AG04449 (cell line): ENCODE data around the gene EP300.

Experiments used
- CTCF ChIA-PET: fragments of 350-600 bp; formaldehyde crosslinking; extraction: SDS; loops from one replicate; lab custom pipeline; 2021; ENCODE audit warnings: antibody characterized with exemption; lab: Yijun Ruan, JAX
- POLR2A ChIA-PET: fragments of 400-600, 350-600 bp; formaldehyde crosslinking; extraction: SDS; loops from one replicate; lab custom pipeline; 2020; ENCODE audit warnings: antibody characterized with exemption, inconsistent platforms; lab: Yijun Ruan, JAX
- DNase-seq: peaks from one replicate; pipeline ENCODE4 v3.0.0-alpha.2; 2010; ENCODE audit warnings: low read depth, low spot score
- H3K4me3 ChIP-seq: 2 replicates; pipeline ENCODE4 v1.5.1; 2011; ENCODE audit warnings: low read depth, mild to moderate bottlenecking, control low read depth, low read length
- TF ChIP-seq, protein P1 (sequence below): IDR thresholded peaks from one replicate; pipeline ENCODE4 v1.5.1; 2011; ENCODE audit warnings: mild to moderate bottlenecking, moderate library complexity, low read length, control low read depth, inconsistent platforms; ENCODE audit not compliant: insufficient read depth; ENCODE audit errors: missing control alignments

The EP300 gene

DNA sequence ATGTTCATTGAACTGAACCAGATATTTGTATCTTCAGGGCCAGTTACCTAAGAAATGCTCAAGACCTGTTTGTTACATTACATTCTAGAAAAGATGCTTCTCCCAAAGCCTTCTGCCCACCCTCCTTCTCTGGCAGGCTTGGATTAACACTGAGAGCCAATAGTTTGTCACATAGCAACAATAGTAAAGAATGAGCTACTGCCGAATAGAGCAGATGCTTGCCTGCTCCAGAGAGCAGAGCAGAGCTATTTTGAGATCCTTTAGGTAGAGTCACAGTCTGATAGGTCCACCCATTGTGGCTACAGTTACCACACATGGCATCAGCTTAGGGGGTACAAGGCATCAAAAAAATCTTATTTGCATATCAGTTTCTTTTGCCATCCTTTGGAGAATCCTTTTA, 13.5 kb upstream of the EP300 start:
- ChIA-PET CTCF (no interaction called here), POLR2A (no interaction called here)
- no peak overlapping the region for H3K4me3 ChIP-seq
- TF ChIP-seq, protein P1, sequence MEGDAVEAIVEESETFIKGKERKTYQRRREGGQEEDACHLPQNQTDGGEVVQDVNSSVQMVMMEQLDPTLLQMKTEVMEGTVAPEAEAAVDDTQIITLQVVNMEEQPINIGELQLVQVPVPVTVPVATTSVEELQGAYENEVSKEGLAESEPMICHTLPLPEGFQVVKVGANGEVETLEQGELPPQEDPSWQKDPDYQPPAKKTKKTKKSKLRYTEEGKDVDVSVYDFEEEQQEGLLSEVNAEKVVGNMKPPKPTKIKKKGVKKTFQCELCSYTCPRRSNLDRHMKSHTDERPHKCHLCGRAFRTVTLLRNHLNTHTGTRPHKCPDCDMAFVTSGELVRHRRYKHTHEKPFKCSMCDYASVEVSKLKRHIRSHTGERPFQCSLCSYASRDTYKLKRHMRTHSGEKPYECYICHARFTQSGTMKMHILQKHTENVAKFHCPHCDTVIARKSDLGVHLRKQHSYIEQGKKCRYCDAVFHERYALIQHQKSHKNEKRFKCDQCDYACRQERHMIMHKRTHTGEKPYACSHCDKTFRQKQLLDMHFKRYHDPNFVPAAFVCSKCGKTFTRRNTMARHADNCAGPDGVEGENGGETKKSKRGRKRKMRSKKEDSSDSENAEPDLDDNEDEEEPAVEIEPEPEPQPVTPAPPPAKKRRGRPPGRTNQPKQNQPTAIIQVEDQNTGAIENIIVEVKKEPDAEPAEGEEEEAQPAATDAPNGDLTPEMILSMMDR = no peak
- no peak for DNase-seq

DNA sequence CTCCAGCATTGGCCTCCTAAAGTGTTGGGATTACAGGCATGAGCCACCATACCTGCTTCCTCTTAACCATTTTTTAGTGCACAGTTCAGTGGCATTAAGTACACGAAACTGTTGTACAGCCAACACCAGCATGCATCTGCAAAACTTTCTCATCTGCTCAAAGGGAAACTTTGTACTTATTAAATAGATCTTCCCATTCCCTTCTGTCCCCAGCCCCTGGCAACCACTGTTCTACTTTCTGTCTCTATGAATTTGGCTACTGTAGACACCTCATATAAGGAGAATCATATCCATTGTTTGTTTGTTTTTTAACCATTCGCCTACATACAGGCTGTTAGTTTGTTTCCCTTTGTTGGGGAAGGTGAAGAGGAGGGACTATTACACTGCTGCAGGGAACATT, 6.5 kb upstream of the EP300 start:
- TF ChIP-seq, protein P1 = no peak
- ChIA-PET POLR2A (no interaction called here), CTCF (no interaction called here)
- no peak for DNase-seq
- no peak overlapping the region for H3K4me3 ChIP-seq

DNA sequence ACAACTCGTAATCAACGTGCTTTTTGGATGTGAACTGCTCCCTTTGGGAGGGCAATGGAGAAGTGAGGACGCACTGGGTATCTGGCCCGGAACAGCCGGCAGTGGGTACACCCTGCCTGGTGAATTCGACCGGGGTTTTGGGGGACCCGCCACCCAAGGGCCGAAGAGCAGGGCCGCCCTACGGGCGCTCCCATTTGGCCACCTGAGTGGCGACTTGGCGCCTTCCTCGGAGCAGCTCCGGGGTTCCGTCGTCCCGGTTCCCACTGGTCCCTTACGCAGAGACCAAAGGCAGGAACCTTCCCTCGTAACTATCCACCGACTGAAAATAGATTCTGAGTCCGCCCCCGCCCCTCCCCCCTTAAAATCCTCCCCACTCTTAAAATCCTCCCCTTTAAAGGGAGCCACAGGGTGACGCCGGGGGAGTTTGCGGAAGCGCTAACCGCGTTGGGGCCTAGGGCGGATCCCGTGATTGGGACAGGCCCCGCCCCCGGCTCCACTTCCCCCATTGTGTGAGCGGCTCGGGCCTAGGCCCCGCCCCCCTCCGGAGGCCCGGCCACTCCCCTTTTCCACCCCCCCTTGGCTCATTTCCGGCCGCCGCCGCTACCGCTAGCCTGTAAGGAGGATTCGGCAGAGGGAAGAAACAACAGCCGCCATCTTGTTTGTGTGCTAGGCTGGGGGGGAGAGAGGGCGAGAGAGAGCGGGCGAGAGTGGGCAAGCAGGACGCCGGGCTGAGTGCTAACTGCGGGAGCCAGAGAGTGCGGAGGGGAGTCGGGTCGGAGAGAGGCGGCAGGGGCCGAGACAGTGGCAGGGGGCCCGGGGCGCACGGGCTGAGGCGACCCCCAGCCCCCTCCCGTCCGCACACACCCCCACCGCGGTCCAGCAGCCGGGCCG, 1.0 kb upstream of the EP300 start:
- CTCF ChIA-PET = no interaction called here
- peak; percentile 88 for DNase-seq
- peak overlapping the region; percentile 83 for H3K4me3 ChIP-seq
- POLR2A ChIA-PET = interaction anchor here (0.7 to 3.1 kb wide), 4 partner anchors 69 to 238 kb away, joined by 3 to 18 read pairs (median 9); partner anchors contain the start of gene RBX1
- TF ChIP-seq, protein P1 = no peak

DNA sequence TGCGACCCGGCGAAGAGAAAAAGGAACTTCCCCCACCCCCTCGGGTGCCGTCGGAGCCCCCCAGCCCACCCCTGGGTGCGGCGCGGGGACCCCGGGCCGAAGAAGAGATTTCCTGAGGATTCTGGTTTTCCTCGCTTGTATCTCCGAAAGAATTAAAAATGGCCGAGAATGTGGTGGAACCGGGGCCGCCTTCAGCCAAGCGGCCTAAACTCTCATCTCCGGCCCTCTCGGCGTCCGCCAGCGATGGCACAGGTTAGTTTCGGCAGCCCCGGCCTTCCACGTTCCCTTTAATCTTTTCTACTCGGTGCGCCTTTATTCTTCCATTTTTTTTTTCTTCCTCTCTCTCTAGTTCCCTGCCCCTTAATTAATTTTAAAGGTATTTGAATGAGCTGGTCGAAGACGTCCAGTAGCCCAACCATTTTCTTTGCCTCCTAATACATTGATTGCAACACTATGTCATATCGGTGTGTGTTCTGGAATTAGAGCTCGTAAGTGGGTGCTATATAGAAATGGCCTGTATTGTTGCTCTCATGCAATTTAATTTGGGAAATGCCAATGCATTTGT, 537 bp downstream of the EP300 start:
- ChIA-PET CTCF (interaction anchor here (1.5 to 2.5 kb wide), 4 partner anchors 13 to 170 kb away, joined by 5 to 16 read pairs (median 6); partner anchors contain the start of gene RBX1), POLR2A (interaction anchor here (0.7 to 3.1 kb wide), 3 partner anchors 24 to 141 kb away, joined by 3 to 18 read pairs (median 5); partner anchors contain the start of gene RBX1)
- DNase-seq = no peak
- TF ChIP-seq, protein P1 = no peak
- H3K4me3 ChIP-seq = peak overlapping the region; percentile 83

DNA sequence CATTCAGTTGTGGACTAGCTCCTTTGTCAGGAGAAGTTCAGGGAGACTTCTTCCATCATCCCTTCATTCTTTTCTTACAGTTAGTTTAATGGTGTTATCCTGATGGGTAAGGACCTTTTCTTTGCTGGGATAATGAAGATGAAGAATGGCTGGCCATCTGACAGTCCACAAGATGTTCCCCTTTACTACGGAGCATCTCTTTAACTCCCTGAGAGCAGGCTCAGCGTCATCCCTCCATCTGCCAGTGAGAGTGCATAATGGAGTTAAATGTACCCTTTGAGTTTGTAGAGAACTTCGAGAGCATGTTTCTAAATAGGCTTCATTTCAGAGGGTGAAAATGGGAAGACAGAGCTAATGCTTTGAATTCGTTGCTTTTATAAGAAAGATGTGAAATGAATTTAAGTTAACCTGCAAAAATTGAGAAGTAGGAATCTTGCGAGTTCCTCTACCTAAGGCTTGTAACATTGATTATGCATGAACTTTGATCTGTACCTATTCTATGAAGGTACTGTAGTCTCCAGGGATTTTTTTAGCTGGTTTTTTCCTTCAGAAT, 1.7 kb downstream of the EP300 start:
- H3K4me3 ChIP-seq = peak overlapping the region; percentile 83
- CTCF ChIA-PET = interaction anchor here (1.5 to 2.5 kb wide), 5 partner anchors 12 to 171 kb away, joined by 3 to 16 read pairs (median 5); partner anchors contain the start of gene RBX1
- POLR2A ChIA-PET = interaction anchor here (3.1 kb wide), 1 partner anchor 142 kb away, joined by 18 read pairs; the partner anchor contains the start of gene RBX1
- TF ChIP-seq, protein P1 = no peak
- DNase-seq = no peak

DNA sequence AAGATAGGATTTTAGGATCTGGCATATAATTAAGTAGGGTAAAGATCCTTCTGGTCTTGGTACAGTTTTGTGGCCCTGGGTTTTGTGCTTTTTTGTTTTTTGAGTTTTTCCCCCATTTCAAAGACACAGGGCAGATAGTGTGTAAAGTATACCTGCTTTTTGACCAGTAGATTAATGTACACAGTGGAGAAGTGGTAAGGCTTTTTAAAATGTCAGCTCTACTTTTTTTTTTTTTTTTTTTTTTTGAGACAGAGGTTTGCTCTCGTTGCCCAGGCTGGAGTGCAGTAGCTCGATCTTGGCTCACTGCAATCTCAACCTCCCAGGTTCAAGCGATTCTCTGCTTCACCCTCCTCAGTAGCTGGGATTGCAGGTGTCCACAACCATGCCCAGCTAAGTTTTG, 4.0 kb downstream of the EP300 start:
- no peak for DNase-seq
- POLR2A ChIA-PET = interaction anchor here (0.7 kb wide), 1 partner anchor 141 kb away, joined by 4 read pairs; no protein-coding TSS in a partner anchor
- TF ChIP-seq, protein P1 = no peak
- no peak overlapping the region; the same call in 1 of the 2 replicates for H3K4me3 ChIP-seq
- CTCF ChIA-PET = interaction anchor here (0.6 to 0.7 kb wide), 2 partner anchors 173 to 422 kb away, joined by 3 read pairs; no protein-coding TSS in a partner anchor
